B cell (primary cell): ENCODE data around the gene MED12L. TPM values are rescaled to one million over a fixed set of nuclear protein-coding genes. Genes with fewer than 3 reads are reported as not detected.

ENCODE experiments used
- ATAC-seq: fragments of 200-7000 bp; cut with Tn5 transposase; one replicate; pipeline ENCODE4 v1.10.0; 2021; ENCODE audit warnings: low read depth, mild to moderate bottlenecking, moderate number of reproducible peaks, moderate library complexity
- CTCF ChIA-PET: fragments of 350-600 bp; sonication (Branson Sonifier 250); formaldehyde crosslinking; loops from one replicate; lab custom pipeline; 2021; ENCODE audit warnings: antibody characterized with exemption, inconsistent platforms; lab: Charles Lee
- POLR2A ChIA-PET: fragments of 350-600 bp; sonication (Branson Sonifier 250); formaldehyde crosslinking; loops from one replicate; lab custom pipeline; 2021; ENCODE audit warnings: antibody characterized with exemption; lab: Charles Lee
- DNase-seq: peaks from one replicate; pipeline ENCODE4 v3.0.0; 2013
- H2AFZ ChIP-seq: 2 replicates; pipeline ENCODE4 v1.6.1; 2012; ENCODE audit warnings: mild to moderate bottlenecking, low read depth, low read length; ENCODE audit not compliant: insufficient read depth, poor library complexity, severe bottlenecking
- H3K27ac ChIP-seq, 2 donors: 1 replicate in 1 of 2; 2 replicates in 1 of 2; pipeline ENCODE4 v1.5.1; 2012 to 2013; ENCODE audit warnings: low read length in 2 of 2, mild to moderate bottlenecking in 2 of 2, moderate library complexity in 1 of 2
- H3K27me3 ChIP-seq, 4 experiments: fragments of 200-600 bp in 1 of 4; sonication (generic) in 1 of 4; replicated peaks in 1 of 4; 1 replicate in 2 of 4; 2 replicates in 2 of 4; pipeline versions ENCODE4 v1.6.1 to v1.7.0; 2013 to 2016; ENCODE audit warnings: low read length in 3 of 4, mild to moderate bottlenecking in 2 of 4, mixed read lengths in 1 of 4, moderate library complexity in 1 of 4; ENCODE audit not compliant: insufficient read depth in 4 of 4, control insufficient read depth in 3 of 4; ENCODE audit errors: control extremely low read depth in 1 of 4
- H3K36me3 ChIP-seq, 2 experiments: replicated peaks in 1 of 2; 1 replicate in 1 of 2; 2 replicates in 1 of 2; pipeline versions ENCODE4 v1.6.1 to v1.7.1; 2013; ENCODE audit warnings: low read length in 1 of 2; ENCODE audit not compliant: insufficient read depth in 2 of 2, control insufficient read depth in 1 of 2; ENCODE audit errors: control extremely low read depth in 1 of 2, extremely low read depth in 1 of 2
- H3K4me1 ChIP-seq, 2 donors: fragments of 200-600 bp in 1 of 2; sonication (generic) in 1 of 2; 1 replicate in 1 of 2; 2 replicates in 1 of 2; pipeline versions ENCODE4 v1.5.1 to v1.6.1; 2013 to 2017; ENCODE audit warnings: low read length in 2 of 2; ENCODE audit not compliant: control insufficient read depth in 2 of 2, insufficient read depth in 2 of 2
- H3K4me2 ChIP-seq: replicated peaks from 2 replicates; pipeline ENCODE3; 2012; ENCODE audit warnings: mild to moderate bottlenecking, low read depth, low read length; ENCODE audit not compliant: poor library complexity, severe bottlenecking
- H3K4me3 ChIP-seq, 5 experiments: fragments of 200-600 bp in 1 of 5; sonication (generic) in 1 of 5; 1 replicate in 3 of 5; 2 replicates in 2 of 5; pipeline versions ENCODE4 v1.5.1 to v1.7.0; 2011 to 2016; ENCODE audit warnings: low read length in 4 of 5, mild to moderate bottlenecking in 4 of 5, low read depth in 2 of 5, control low read depth in 1 of 5, moderate library complexity in 1 of 5; ENCODE audit not compliant: insufficient read depth in 1 of 5; ENCODE audit errors: control extremely low read depth in 1 of 5, extremely low read depth in 1 of 5
- H3K79me2 ChIP-seq: fragments of 200-600 bp; sonication (generic); one replicate; pipeline ENCODE4 v1.6.0; 2016; ENCODE audit warnings: low read length; ENCODE audit not compliant: control insufficient read depth, insufficient read depth
- H3K9ac ChIP-seq: fragments of 200-600 bp; sonication (generic); 2 replicates; pipeline ENCODE4 v1.6.1; 2017; ENCODE audit warnings: mild to moderate bottlenecking, low read length, moderate library complexity
- H3K9me3 ChIP-seq, 3 donors: one replicate each; pipeline versions ENCODE4 v1.6.1 to v1.7.1; 2013; ENCODE audit warnings: low read length in 2 of 3; ENCODE audit not compliant: control insufficient read depth in 2 of 3, insufficient read depth in 1 of 3; ENCODE audit errors: control extremely low read depth in 1 of 3
- H4K20me1 ChIP-seq: 2 replicates; pipeline ENCODE4 v1.6.0; 2012; ENCODE audit warnings: mild to moderate bottlenecking, low read length; ENCODE audit not compliant: insufficient read depth, control insufficient read depth, poor library complexity, severe bottlenecking
- H3K27ac Mint-ChIP-seq: one replicate; pipeline ENCODE4 v1.8.0; 2021; ENCODE audit warnings: mixed read lengths
- H3K27me3 Mint-ChIP-seq: one replicate; pipeline ENCODE4 v1.8.0; 2021; ENCODE audit warnings: mixed read lengths
- H3K4me1 Mint-ChIP-seq: one replicate; pipeline ENCODE4 v1.8.0; 2021; ENCODE audit warnings: mixed read lengths
- H3K4me3 Mint-ChIP-seq: one replicate; pipeline ENCODE4 v1.8.0; 2021; ENCODE audit warnings: mixed read lengths
- H3K9me3 Mint-ChIP-seq: one replicate; pipeline ENCODE4 v1.8.0; 2022; ENCODE audit warnings: mixed read lengths; ENCODE audit not compliant: insufficient read depth
- EZH2 ChIP-seq: IDR thresholded peaks from 2 replicates; pipeline ENCODE4 v1.6.1; 2012; ENCODE audit warnings: borderline replicate concordance, low read depth, mild to moderate bottlenecking, moderate library complexity, low read length; ENCODE audit not compliant: insufficient read depth, poor library complexity, severe bottlenecking
- WGBS: methylation state at CpG from one replicate; pipeline ENCODE4 v1.1.5; 2013; ENCODE audit warnings: missing lambda C conversion rate; ENCODE audit not compliant: insufficient coverage; 5-methylcytosine and 5-hydroxymethylcytosine counted together
- intact Hi-C: fragments of 100-400 bp; cut with micrococcal nuclease; formaldehyde crosslinking; loops from one replicate; pipeline ENCODE4 v1.10.0; 2022
- polyA minus RNA-seq: library from RNA; depleted of rRNA, polyadenylated mRNA; stranded (reverse); fragments of >200 nt; gene quantifications from 2 replicates; pipeline ENCODE4 v1.2.3, GENCODE V29; 2012
- polyA plus RNA-seq: library from polyadenylated mRNA; depleted of rRNA; stranded (reverse); fragments of >200 nt; gene quantifications from 2 replicates; pipeline ENCODE4 v1.2.3, GENCODE V29; 2012
- total RNA-seq, 2 donors: library from RNA; stranded (reverse); fragments of 120-200 nt in 1 of 2; gene quantifications; 1 replicate in 1 of 2; 2 replicates in 1 of 2; pipeline versions ENCODE4 v1.2.3 to v1.2.4, GENCODE V29; 2013 to 2022
- TF ChIP-seq, protein P1 (sequence below): fragments of 200-600 bp; IDR thresholded peaks from one replicate; pipeline ENCODE4 v1.8.0; 2022; ENCODE audit warnings: antibody characterized with exemption, mild to moderate bottlenecking

Gene MED12L
- total RNA-seq, result 0.30 and 0.58 TPM in 2 replicates
- total RNA-seq (2013), result 1.4 TPM
- 0.06 and 0.07 TPM in 2 replicates for polyA plus RNA-seq
- polyA minus RNA-seq, result 0.09 and 0.29 TPM in 2 replicates

- WGBS, result under 1% methylated on average over 72 of the region's 84 CpGs
- H3K4me1 Mint-ChIP-seq, result peaks cover 15% of the 10 kb centered on the region
- peak within 1 kb of the TSS; percentile 94 for H3K4me2 ChIP-seq
- no peaks in the 10 kb centered on the region for H4K20me1 ChIP-seq
- DNase-seq (peak; percentile 66), ATAC-seq (peak; percentile 67)
- H3K9me3 ChIP-seq, result peaks cover 0 to 7% (median 0%) of the 10 kb centered on the region in 3 donors
- no peak within 1 kb of the TSS for H3K27ac ChIP-seq
- ChIA-PET POLR2A (no interaction called here), CTCF (no interaction called here)
- H2AFZ ChIP-seq, result peak within 1 kb of the TSS; percentile 76
- peaks cover 0 to 55% (median 29%) of the 10 kb centered on the region in 4 experiments for H3K27me3 ChIP-seq
- peak within 1 kb of the TSS; percentile 64 for H3K9ac ChIP-seq
- intact Hi-C loops, result loop anchor here (10.0 kb wide), 1 partner anchor 321 kb away; the partner anchor contains the start of gene SIAH2
- H3K79me2 ChIP-seq, result no peaks in the 10 kb centered on the region
- peak within 1 kb of the TSS; percentile 90 for H3K4me3 Mint-ChIP-seq
- peaks cover 50% of the 10 kb centered on the region for H3K27me3 Mint-ChIP-seq
- TF ChIP-seq, protein P1, sequence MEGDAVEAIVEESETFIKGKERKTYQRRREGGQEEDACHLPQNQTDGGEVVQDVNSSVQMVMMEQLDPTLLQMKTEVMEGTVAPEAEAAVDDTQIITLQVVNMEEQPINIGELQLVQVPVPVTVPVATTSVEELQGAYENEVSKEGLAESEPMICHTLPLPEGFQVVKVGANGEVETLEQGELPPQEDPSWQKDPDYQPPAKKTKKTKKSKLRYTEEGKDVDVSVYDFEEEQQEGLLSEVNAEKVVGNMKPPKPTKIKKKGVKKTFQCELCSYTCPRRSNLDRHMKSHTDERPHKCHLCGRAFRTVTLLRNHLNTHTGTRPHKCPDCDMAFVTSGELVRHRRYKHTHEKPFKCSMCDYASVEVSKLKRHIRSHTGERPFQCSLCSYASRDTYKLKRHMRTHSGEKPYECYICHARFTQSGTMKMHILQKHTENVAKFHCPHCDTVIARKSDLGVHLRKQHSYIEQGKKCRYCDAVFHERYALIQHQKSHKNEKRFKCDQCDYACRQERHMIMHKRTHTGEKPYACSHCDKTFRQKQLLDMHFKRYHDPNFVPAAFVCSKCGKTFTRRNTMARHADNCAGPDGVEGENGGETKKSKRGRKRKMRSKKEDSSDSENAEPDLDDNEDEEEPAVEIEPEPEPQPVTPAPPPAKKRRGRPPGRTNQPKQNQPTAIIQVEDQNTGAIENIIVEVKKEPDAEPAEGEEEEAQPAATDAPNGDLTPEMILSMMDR, result no peak
- TF ChIP-seq EZH2, result no peak
- H3K36me3 ChIP-seq, result no peaks in the 10 kb centered on the region
- peaks cover 15 to 20% of the 10 kb centered on the region in 2 donors for H3K4me1 ChIP-seq
- H3K4me3 ChIP-seq, result peak within 1 kb of the TSS; percentile 21 to 64 (median 54)
- H3K9me3 Mint-ChIP-seq, result no peaks in the 10 kb centered on the region
- H3K27ac Mint-ChIP-seq, result peak within 1 kb of the TSS; percentile 61
Measured at GRCh38 chr3:151085227-151085888, at the start of gene MED12L. Gene MED12L (plus strand): TSS chr3:151085664. CDS start chr3:151086927, 1,263 bp downstream.
